Hepatocyte (in vitro differentiated cells): ENCODE data around the gene PCDH9.

Experiments
- CTCF ChIP-seq: fragments of 200-600 bp; sonication (generic); IDR thresholded peaks from 2 replicates; pipeline ENCODE4 v1.5.1; 2016; ENCODE audit warnings: antibody characterized with exemption, mild to moderate bottlenecking; ENCODE audit not compliant: poor library complexity
- EZH2 ChIP-seq: fragments of 200-600 bp; sonication (generic); IDR thresholded peaks from 2 replicates; pipeline ENCODE4 v1.6.1; 2016; ENCODE audit warnings: antibody characterized with exemption, mild to moderate bottlenecking, borderline replicate concordance

GRCh38 chr13:67008075-67008668 lies 222.0 kb downstream of the PCDH9 start:
- TF ChIP-seq CTCF (no peak), EZH2 (no peak)
